Effector memory CD4-positive, alpha-beta T cell (primary cell): ENCODE measurements around the gene TTC3.

Experiments
- DNase-seq, 3 donors: peaks; one replicate each; pipeline ENCODE4 v3.0.0-alpha.2; 2020
- H3K27ac ChIP-seq: 2 replicates; pipeline ENCODE4 v1.7.0; 2013; ENCODE audit warnings: mild to moderate bottlenecking, low read length, moderate library complexity; ENCODE audit not compliant: insufficient read depth, poor library complexity, severe bottlenecking
- H3K27me3 ChIP-seq: replicated peaks from 2 replicates; pipeline ENCODE4 v1.7.0; 2013; ENCODE audit warnings: mild to moderate bottlenecking, low read length; ENCODE audit not compliant: insufficient read depth, control insufficient read depth, poor library complexity, severe bottlenecking
- H3K36me3 ChIP-seq: 2 replicates; pipeline ENCODE4 v1.7.0; 2013; ENCODE audit warnings: mild to moderate bottlenecking, low read length, moderate library complexity; ENCODE audit not compliant: control insufficient read depth, insufficient read depth
- H3K4me1 ChIP-seq: 2 replicates; pipeline ENCODE4 v1.7.0; 2013; ENCODE audit warnings: low read length, mild to moderate bottlenecking; ENCODE audit not compliant: control insufficient read depth, insufficient read depth, poor library complexity, severe bottlenecking
- H3K4me3 ChIP-seq: 2 replicates; pipeline ENCODE4 v1.7.0; 2013; ENCODE audit warnings: low read length, low read depth, mild to moderate bottlenecking; ENCODE audit not compliant: insufficient read depth, poor library complexity, severe bottlenecking
- H3K9me3 ChIP-seq: 2 replicates; pipeline ENCODE4 v1.7.0; 2013; ENCODE audit warnings: mild to moderate bottlenecking, low read length, moderate library complexity; ENCODE audit not compliant: control insufficient read depth

The TTC3 gene

DNA sequence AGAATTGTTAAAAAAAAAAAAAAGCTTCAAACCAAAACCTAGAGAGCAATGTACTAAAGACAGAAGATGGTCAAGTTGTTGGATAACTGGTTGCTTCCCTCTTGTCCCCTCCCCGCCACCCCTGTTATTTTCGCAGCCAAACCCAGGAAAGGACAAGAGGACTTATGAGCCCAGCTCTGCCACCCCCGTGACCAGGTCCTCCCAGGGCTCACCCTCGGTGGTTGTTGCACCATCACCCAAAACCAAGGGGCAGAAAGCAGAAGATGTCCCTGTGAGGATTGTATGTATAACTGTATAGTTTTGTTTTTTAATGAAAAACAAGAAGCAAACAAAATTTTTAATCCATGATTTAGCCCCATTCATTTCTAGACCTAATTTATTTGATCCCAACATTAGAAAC is 124.7 kb downstream of the TTC3 start:
- Histone ChIP-seq H3K36me3 (peaks cover 60% of the 10 kb centered on the region), H3K4me1 (no peaks in the 10 kb centered on the region), H3K9me3 (no peaks in the 10 kb centered on the region), H3K27me3 (no peaks in the 10 kb centered on the region), H3K27ac (no peak overlapping the region), H3K4me3 (no peak overlapping the region)
- DNase-seq, result no peak

DNA sequence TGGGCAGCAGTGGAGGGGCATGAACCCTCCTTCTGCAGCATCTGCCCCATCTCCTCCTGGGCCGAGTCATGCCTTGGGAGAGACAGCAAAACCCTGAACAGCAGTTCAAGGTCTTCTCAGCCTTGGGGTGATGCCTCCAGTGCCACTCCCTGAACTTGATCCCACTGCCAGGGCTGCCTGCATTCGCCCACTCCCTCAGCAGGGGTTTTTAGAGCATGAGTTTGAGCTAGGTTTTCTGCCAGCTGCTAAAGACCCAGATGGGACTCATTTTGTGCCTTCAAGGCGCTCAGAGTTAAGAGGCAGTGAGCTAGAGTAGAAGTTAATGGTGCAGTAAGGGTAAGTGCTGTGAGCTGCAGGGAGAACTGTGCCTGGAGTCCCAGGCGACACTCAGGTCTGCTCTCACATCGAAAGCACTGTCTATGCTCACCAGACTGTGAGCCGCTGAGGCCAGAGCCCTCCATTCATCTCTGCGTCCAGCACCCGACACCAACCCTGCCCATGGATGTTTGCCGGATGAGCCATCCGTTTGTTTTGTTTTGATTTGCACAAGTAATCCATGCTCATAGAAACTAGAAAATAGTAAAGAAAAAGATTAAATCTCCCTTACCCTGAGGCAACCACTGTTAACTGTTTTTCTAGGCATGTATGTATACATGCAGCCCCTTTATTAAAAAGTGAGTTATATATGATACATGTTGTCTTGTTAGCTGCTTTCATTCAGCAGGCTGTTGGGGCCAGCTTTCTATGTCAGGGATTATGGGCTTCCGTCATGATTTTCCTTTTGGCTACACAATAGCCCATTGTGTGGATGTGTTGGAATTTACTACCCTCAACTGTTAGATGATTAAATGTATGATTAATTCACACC is 126.2 kb downstream of the TTC3 start:
- H3K27me3 ChIP-seq, result no peaks in the 10 kb centered on the region
- no peak overlapping the region for H3K4me3 ChIP-seq
- H3K27ac ChIP-seq, result no peak overlapping the region
- no peaks in the 10 kb centered on the region for H3K4me1 ChIP-seq
- no peaks in the 10 kb centered on the region for H3K9me3 ChIP-seq
- DNase-seq, result no peak
- H3K36me3 ChIP-seq, result peaks cover 51% of the 10 kb centered on the region

DNA sequence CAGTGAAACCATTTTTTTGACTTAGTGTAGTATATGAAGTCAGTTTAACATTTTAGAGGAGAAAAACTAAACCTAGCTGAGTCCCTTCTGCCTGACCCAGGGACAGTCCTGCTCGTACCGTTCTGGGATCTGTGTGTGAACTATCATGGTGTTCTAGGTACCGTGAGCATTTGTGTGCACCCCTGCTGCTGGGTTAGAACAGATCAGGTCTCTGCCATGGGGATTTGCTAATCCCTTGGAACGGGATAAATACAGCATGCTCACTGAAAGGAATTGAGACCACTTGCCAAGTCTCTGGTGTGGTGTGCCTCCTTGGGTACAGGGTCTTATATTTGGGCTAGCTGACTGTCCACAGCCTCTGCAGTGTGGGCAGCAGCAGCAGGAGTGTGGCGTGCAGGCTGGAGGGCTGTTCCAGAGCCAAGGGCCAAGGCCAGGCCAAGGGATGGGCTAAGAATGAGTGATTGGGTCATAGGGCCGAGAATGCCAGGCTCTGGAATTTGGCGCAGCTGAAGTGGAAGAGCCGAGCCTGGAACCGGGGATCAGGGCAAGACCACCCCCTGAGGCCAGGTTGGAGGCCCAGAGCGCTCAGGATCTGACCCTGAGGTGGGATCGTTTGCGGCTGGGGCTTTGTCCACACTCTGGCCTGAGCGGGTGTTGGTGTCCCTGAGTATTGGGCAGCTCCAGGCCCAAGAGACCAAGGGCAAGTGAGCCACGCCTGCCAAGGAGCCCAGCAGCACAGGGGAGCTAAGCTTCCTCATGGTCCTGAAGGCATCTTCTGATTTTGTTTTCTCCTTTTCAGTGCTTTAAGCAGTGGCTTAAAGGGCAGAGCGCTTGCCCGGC is 127.8 kb downstream of the TTC3 start:
- no peak for DNase-seq
- Histone ChIP-seq H3K27me3 (no peaks in the 10 kb centered on the region), H3K9me3 (no peaks in the 10 kb centered on the region), H3K27ac (no peak overlapping the region), H3K36me3 (peaks cover 38% of the 10 kb centered on the region), H3K4me3 (no peak overlapping the region), H3K4me1 (no peaks in the 10 kb centered on the region)

DNA sequence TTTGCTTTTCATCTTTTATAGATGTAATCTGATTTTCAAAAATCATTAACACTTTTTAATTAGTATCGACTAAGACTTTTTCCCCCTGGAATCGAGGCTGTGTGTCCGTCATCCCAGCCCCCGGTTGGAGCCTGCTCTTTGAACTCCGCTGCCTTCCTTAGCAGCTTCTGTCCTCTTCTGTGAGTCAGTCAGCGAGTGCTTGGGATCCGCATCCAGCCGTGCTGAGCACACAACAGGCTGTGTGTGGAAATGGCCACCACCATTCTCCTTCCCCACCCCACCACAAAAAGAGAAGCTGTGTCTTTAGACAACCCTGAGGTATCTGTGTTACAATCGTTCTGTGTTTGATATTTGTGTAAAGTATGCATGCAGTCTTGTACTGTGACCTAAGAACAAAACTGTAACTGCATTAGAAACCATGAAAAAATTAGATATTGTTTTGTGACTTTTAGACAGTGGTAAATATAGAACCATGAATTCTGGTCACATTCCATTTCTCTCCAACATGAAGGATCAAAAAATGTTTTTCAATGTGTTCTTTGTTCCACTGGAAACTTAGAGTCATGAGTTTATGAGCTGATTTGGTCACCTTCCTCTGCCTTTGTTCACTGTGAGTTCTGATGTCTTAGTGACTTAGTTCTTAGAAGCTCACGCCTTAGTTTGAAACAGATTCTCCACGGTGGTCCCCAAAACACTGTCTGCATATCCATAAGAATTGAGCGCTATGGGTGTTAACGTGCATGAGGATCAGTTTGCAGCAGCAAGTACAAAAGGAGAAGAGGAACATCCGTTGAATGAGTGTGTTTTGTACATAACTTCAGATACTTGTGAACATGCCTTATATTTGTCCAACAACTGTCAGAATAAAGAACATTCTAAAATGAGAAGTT is 129.4 kb downstream of the TTC3 start:
- Histone ChIP-seq H3K27ac (no peak overlapping the region), H3K4me1 (no peaks in the 10 kb centered on the region), H3K4me3 (no peak overlapping the region), H3K9me3 (no peaks in the 10 kb centered on the region), H3K27me3 (no peaks in the 10 kb centered on the region), H3K36me3 (peaks cover 31% of the 10 kb centered on the region)
- no peak for DNase-seq

GRCh38 chr21:37204580-37204979 is 131.5 kb downstream of the TTC3 start:
- no peak overlapping the region for H3K27ac ChIP-seq
- no peaks in the 10 kb centered on the region for H3K9me3 ChIP-seq
- no peaks in the 10 kb centered on the region for H3K4me1 ChIP-seq
- DNase-seq, result no peak
- peaks cover 20% of the 10 kb centered on the region for H3K36me3 ChIP-seq
- no peak overlapping the region for H3K4me3 ChIP-seq
- H3K27me3 ChIP-seq, result no peaks in the 10 kb centered on the region

GRCh38 chr21:37206496-37206895 is 133.4 kb downstream of the TTC3 start:
- Histone ChIP-seq H3K4me3 (no peak overlapping the region), H3K27me3 (no peaks in the 10 kb centered on the region), H3K9me3 (no peaks in the 10 kb centered on the region), H3K4me1 (no peaks in the 10 kb centered on the region), H3K27ac (no peak overlapping the region), H3K36me3 (peaks cover 12% of the 10 kb centered on the region)
- no peak for DNase-seq

- Histone ChIP-seq H3K4me1 (no peaks in the 10 kb centered on the region), H3K4me3 (no peak overlapping the region), H3K9me3 (no peaks in the 10 kb centered on the region), H3K27ac (no peak overlapping the region), H3K27me3 (no peaks in the 10 kb centered on the region), H3K36me3 (peaks cover 7% of the 10 kb centered on the region)
- no peak for DNase-seq
Observed at GRCh38 chr21:37207441-37208009, 134.5 kb downstream of the TTC3 start.

DNA sequence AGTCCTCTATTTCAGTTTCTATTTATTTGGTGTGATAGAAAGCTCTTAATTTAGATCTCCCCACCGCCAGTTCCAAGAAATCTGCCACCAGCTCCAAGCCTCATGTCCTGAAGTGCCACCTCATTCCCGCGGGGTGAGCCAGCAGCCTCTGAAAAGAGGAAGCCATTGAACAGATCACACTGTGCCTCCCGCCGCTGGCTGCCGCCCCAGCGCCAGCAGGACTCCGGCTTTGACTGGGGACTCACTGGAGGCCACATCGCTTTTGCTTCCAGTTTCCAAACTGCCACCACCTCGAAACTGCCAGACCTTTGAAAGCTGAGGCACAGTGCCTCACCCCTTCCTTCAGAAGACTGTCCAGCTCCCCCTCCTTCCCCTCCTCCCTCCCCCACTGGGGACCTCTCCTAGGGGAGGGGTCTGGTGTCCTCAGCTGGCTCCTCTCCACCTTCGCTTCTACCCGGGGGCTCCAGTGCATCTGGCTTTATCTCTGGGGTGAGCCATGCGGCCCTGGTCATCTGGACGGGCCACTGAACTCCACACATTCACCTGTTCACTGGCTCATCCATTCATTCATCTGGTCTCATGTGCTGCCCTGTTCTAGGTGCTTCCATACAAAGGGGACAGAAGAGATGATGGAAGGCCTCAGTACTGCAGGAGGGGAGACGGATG is 135.1 kb downstream of the TTC3 start:
- no peak for DNase-seq
- Histone ChIP-seq H3K4me3 (no peak overlapping the region), H3K9me3 (no peaks in the 10 kb centered on the region), H3K27ac (no peak overlapping the region), H3K4me1 (no peaks in the 10 kb centered on the region), H3K36me3 (peaks cover 2% of the 10 kb centered on the region), H3K27me3 (no peaks in the 10 kb centered on the region)

GRCh38 chr21:37208741-37209225 is 135.7 kb downstream of the TTC3 start:
- Histone ChIP-seq H3K27ac (no peak overlapping the region), H3K4me1 (no peaks in the 10 kb centered on the region), H3K27me3 (no peaks in the 10 kb centered on the region), H3K9me3 (no peaks in the 10 kb centered on the region), H3K36me3 (no peaks in the 10 kb centered on the region), H3K4me3 (no peak overlapping the region)
- DNase-seq, result no peak
